Measurements from ENCODE around the gene FGF21.
"Not testable (repeated sequence)": the region's sequence is repeated elsewhere in the genome, so short reads cannot be mapped to it uniquely, and the experiment has no call there.

Gene FGF21

GRCh38 chr19:48714759-48715675, 40.3 kb upstream of the FGF21 start:
- peak overlapping the region; percentile 80 for H3K4me3 ChIP-seq (ENCODE audit: low read length)

GRCh38 chr19:48715681-48716171, 39.6 kb upstream of the FGF21 start:
- TF ChIP-seq CTCF (IDR thresholded peaks at IDR 0.05; ENCODE audit: insufficient read depth, low read depth, low read length, missing control alignments), result no peak
- peak overlapping the region; percentile 80 for H3K4me3 ChIP-seq (ENCODE audit: low read length)
- no peak for DNase-seq (ENCODE audit: low read depth)

More at GRCh38 chr19:48714759-48715675, 40.3 kb upstream of the FGF21 start:
- no peak for DNase-seq (ENCODE audit: low read depth)
- no peak for TF ChIP-seq CTCF (IDR thresholded peaks at IDR 0.05; ENCODE audit: insufficient read depth, low read depth, low read length, missing control alignments)

- TF ChIP-seq CTCF (IDR thresholded peaks at IDR 0.05; ENCODE audit: insufficient read depth, low read depth, low read length, missing control alignments), result no peak
- H3K4me3 ChIP-seq (ENCODE audit: low read length), result no peak overlapping the region
- DNase-seq (ENCODE audit: low read depth), result no peak
Measured at GRCh38 chr19:48716562-48717291, 38.6 kb upstream of the FGF21 start.

DNA sequence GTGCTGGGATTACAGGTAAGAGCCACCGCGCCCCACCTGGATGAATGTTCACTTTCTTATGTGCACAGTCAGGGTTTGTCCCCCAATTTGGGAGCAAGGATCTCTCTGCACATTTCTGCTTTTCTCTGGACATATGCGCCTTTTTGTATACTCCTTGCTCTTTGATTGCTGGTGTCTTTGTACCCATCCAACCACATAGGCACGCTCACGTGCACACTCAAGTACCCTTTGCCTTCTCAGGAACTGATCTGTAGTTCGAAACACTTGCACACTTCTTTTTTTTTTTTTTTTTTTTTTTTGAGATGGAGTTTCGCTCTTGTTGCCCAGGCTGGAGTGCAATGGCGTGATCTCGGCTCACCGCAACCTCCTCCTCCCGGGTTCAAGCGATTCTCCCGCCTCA, 37.2 kb upstream of the FGF21 start:
- not testable (repeated sequence) for DNase-seq (ENCODE audit: low read depth); H3K4me3 ChIP-seq (ENCODE audit: low read length)

GRCh38 chr19:48718711-48719231, 36.6 kb upstream of the FGF21 start:
- DNase-seq (ENCODE audit: low read depth), result no peak
- TF ChIP-seq CTCF (IDR thresholded peaks at IDR 0.05; ENCODE audit: insufficient read depth, low read depth, low read length, missing control alignments), result no peak
- H3K4me3 ChIP-seq (ENCODE audit: low read length), result no peak overlapping the region

DNA sequence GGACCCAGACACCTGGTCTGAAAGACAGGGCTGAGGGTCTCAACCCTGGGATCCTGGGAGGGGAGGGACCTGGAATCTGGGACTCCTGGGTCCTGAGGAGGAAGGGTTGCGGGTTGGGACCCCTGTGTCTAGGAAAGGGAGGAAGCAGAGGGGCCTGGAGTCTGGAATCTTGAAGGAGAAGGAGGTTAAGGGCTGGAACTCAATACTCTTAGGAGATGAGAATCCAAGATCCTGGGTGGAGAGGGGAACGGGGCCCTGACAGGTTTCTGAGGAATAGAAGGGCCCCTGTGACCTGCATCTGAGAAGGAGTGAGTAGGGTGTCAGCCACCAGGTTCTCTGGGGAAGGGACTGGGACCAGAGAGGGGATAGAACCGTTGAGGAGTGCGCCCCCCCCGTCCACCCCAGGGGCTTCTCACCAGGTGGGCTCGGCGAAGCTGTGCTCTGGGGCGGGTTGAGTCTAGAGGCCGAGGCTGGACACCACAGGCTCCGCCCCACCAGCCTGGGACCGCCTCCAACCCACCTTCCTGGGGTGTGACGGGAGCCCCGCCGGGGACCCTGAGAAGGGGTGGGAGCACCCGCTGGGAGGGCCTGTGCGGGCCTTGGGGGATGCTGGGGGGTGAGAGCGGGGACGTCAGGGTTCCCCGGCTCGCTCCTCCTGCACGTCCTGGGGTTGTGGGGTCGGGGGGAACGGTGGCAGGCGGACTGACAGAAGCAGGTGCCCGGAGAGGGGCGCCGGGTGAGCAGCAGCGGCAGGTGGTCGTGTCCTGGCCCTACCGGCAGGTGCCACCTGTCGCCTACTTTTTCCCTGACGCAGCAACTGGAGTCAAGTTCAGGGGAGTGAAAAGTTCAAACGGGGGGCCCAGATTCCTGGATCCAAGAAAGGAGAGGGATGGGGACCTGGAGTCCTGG, 35.8 kb upstream of the FGF21 start, which contains the start of gene MAMSTR:
TSS of gene MAMSTR (minus strand) at position 463 of the 909 bp plus-strand sequence. CDS start 694 bp downstream, outside the sequence.
- no peak for TF ChIP-seq CTCF (IDR thresholded peaks at IDR 0.05; ENCODE audit: insufficient read depth, low read depth, low read length, missing control alignments)
- H3K4me3 ChIP-seq (ENCODE audit: low read length), result peak within 1 kb of the TSS; percentile 74
- no peak for DNase-seq (ENCODE audit: low read depth)

All from epithelial cell of esophagus (primary cell).